HG03108 (cell line): ENCODE results near the gene TENT4B.
A peak's percentile ranks its signal among the peaks of the same experiment; 100 is the strongest.
"Not testable (repeated sequence)": the region's sequence is repeated elsewhere in the genome, so short reads cannot be mapped to it uniquely, and the experiment has no call there.

Source experiments
- ATAC-seq: cut with Tn5 transposase; IDR thresholded peaks from one replicate; pipeline ENCODE4 v1.9.1; 2021; ENCODE audit warnings: moderate library complexity; ENCODE audit not compliant: unreplicated experiment

The TENT4B gene

DNA sequence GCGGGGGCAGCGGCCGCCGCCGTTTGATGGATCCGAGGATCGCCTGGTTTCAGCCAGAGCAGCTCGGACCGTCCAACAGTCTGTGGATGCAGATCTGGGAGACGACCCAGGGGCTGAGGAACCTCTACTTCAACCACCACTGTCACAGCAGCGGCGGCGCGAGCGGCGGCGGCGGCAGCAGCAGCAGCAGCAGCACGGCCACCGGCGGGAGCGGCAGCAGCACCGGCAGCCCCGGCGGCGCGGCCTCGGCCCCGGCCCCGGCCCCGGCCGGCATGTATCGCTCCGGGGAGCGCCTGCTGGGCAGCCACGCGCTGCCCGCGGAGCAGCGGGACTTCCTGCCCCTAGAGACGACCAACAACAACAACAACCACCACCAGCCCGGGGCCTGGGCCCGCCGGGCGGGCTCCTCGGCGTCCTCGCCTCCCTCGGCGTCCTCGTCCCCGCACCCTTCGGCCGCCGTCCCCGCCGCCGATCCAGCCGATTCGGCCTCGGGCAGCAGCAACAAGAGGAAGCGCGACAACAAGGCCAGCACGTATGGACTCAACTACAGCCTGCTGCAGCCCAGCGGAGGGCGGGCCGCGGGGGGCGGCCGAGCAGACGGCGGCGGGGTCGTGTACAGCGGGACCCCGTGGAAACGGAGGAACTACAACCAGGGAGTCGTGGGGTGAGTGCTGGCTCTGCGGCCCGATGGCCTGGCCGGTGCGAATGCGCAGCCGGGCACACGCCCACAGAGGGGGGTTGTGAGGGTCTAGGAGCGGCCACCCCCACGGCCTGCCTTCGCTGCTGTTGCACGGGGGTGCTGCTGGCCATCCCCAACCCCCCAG is 702 bp downstream of the TENT4B start:
- peak; percentile 9 for ATAC-seq

DNA sequence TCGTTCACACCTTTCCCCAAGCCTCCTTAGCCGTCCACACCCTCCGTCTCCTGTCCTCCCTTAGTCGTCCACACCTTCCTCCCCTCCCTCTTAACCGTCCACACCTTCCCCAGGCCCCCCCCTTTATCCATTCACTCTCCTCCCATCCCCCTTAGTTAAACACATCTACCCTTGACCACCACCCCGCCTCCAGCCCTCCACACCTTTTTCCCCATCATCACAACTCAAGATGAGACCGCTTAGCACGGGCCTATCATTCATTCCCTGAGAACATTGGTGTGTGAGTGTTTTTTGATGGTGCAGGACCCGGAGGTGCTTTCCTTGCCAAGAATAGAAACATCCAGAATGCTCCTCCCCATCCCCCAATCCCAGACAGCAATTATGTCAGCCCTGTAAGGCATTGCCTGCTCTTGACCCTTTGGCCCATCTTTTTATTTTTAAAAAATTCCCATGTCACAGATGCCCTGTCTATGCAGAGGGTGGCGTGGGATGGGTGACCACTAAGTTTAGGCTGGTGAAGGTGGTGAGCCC is 1.4 kb downstream of the TENT4B start:
- ATAC-seq: no peak

DNA sequence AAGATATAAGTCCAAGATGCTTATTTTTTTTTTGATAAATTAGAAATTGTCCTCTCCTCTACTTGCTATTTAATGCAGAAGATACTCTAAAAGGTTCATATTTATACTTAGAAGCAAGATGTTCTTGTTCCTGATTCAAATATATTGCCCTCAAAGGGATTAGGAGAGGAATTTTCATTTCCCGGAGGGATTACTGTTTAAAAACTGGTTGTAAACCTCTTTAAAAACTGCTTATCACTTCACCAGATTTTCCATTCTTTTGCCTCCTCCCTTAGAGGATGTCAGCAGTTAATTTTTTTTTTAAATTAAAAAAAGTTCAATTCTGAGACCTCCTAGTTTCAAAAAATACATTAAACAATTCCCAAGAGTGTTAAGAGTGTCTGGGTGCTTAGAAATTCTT is 2.8 kb downstream of the TENT4B start:
- ATAC-seq: no peak

DNA sequence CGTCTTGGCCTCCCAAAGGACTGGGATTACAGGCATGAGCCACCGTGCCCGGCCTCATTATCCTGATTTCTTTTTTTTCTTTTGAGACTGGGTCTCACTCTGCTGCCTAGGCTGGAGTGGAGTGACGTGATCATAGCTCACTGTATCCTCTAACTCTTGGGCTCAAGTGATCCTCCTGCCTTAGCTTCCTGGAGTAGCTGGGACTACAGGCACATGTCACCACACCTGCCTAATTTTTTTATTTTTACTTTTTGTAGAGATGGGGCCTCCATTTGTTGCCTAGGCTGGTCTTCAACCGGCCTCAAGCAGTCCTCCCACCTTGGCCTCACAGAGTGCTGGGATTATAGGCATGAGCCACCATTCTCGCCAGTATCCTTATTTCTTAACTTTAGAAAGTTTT is 3.5 kb downstream of the TENT4B start:
- ATAC-seq: no peak

DNA sequence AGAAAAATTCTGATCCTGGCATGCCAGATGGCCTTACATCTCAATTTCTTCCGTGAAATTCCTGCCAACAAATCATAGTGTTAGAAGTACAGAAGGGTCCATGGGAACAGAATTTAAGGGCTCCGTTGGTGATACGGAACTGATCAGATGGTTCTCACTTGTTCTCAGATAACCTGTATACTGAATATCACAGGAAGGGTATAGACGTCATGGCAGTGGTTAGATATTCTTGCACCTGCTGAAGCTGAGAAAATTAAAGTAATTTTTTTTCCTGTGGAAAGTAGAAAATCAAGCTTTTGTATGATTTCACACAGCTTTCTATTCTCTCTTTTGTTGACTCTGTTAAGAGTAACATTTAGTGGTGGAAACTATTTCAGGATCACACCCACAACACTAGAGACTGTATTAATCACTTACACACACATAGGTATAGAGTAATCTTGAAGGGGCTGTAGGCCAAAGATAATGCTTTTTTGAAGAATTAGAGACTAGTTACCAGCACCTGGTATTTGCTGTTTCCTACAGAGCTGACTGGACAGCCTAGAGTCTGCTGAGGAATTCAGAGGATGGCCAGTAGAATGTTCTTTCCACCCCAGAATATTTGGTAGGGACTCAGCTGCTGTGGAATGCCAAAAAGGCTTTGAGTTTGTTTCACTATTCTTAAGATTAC is 7.5 kb downstream of the TENT4B start:
- ATAC-seq: no peak

DNA sequence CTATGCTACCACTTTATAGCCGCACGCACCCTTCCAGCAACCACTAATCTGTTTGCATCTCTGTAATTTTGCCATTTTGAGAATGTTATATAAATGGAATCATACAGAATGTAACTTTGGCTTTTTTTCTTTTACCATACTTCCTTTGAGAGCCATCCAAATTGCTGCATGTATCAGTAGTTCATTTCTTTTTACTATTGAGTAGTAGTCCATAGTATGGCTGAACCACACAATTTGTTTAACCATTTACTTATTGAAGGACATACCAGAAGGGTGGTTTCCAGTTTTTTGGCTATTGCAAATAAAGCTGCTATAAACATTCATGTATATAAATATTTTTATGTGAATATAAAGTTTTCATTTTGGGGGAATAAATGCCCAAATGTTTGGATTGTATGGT is 8.8 kb downstream of the TENT4B start:
- ATAC-seq: no peak

DNA sequence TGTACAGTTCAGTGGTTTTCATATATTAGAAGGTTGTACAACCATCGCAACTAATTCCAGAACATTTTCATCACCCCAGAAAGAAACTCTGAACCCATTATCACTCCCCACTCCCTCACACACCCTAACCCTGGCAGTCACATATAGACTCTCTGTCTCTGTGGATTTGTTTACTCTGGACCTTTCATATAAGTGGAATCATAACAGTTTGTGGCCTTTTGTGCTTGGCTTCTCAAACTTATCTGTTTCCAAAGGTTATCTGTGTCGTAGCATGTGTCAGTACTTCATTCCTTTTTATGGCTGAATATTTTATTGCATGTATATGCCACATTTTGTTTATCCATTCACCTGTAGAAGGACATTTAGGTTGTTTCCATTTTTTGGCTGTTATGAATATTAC is 12.4 kb downstream of the TENT4B start:
- ATAC-seq: no peak

DNA sequence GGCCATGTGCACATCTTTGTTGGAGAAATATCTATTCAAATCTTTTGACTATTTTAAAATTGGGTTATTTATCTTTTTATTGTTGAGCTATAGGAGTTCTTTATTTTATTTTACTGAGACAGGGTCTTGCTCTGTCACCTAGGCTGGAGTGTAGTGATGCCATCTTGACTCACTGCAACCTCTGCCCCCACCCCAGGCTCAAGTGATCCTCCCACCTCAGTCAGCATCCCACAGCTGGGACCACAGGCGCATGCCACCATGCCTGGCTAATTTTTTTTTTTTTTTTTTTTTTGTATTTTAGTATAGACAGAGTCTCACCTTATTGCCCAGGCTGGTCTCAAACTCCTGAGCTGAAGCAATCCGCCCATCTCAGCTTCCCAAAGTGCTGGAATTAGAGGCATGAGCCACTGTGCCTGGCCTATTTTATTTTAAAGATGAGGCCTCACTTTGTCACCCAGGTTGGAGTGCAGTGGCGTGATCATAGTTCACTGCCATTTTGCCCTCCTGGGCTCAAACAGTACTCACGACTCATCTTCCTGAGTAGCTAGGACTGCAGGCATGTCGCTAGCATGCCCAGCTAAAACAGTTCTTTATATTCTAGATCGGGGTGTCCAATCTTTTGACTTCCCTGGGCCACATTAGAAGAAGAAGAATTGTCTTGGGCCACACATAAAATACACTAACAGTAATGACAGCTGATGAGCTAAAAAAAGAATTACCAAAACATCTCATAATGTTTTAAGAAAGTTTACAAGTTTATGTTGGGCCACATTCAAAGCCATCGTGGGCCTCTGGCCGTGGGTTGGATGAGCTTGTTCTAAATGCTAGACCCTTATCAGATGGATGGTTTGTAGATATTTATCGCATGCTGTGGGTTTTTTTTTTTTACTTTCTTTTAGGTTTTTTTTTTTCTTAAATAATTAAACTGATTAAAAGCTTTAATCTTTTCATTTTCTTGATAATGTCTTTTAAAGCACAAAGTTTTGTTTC is 13.7 kb downstream of the TENT4B start:
- no peak for ATAC-seq

DNA sequence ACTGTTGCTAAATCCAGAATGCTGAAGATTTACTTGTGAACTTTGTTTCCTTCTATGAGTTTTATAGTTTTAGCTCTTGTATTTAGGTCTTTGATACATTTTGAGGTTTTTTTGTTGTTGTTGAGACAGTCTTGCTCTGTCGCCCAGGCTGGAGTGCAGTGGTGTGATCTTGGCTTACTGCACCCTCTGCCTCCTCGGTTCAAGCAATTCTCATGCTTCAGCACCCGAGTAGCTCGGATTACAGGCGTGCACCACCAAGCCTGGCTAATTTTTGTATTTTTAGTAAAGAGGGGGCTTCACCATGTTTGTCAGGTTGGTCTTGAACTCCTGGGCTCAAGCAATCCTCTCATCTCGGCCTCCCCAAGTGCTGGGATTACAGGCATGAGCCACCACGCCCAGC is 14.4 kb downstream of the TENT4B start:
- ATAC-seq: no peak

DNA sequence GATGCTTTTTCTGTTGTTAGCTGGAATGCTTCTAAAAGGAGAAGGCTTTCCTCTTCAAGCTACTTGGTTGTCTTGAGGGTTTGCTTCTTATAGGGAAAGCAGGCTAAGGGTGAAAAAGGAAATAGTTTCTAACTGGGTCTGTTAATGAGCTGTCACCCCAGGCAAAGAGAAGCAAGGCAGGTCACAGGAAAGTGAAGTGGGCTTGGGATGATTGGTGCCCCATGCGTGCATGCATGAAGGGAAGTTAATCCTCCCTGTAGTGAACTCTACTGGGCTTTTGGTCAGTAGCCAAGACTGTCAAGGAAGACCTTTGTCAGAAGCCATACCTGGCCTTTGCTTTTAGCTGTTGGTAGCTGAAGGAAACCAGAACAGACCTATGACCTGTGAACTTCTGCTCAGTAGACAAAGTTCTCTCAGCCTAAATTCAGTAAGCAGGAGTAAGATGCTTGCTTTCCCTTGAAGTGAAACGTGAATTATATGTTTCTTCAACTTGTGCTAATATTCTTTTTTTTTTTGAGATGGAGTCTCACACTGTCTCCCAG is 16.5 kb downstream of the TENT4B start:
- ATAC-seq: no peak

DNA sequence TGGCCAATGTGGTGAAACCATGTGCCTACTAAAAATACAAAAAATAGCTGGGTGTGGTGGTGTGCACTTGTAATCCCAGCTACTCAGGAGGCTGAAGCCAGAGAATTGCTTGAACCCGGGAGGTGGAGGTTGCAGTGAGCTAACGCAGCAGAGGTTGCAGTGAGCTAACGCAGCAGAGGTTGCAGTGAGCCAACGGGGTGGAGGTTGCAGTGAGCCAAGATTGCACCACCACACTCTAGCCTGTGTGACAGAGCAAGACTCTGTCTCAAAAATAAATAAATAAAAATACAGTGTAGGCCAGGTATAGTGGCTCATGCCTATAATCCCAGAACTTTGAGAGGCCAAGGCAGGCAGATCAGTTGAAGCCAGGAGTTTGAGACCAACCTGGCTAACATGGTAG is 18.7 kb downstream of the TENT4B start:
- ATAC-seq: not testable (repeated sequence)

DNA sequence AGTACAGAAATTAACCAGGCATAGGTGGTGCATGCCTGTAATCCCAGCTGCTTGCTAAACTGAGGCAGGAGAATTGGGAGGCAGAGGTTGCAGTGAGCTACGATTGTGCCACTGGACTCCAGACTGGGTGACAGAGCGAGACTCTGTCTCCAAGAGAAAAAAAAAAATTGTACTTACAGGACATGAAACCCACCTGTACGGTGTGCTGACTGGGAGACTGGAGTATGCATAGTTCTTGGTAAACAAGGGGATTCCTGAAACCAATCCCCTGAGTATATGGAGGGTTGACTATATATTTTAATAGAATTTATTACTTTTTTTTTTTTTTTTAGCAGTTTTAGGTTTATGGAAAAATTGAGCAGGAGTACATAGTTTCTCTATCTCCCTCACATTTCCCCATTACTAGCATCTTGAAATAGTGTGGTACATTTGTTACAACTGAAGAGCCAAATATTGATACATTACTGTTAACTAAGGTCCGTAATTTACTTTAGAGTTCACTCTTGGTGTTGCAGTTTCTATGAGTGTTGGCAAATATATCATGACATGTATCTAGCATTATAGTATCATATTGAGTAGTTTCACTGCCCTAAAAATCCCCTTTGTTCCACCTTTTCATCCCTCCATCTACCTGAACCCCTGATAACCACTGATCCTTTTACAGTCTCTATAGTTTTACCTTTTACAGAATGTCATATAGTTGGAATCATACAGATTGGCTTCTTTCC is 19.3 kb downstream of the TENT4B start:
- no peak for ATAC-seq

DNA sequence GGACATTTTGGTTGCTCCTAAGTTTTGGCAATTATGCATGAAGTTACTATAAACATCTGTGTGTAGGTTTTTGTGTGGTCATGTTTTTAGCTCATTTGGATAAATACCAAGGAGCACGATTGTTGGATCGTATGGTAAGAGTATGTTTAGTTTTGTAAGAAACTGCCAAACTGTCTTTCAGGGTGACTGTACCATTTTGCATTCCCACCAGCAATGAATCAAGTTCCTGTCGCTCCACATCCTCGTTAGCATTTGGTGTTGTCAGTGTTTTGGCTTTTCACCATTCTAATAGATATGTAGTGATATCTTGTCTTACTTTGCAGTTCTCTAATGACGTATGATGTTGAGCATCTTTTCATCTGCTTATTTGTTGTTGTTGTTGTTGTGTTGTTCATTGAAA is 20.2 kb downstream of the TENT4B start:
- ATAC-seq: no peak

DNA sequence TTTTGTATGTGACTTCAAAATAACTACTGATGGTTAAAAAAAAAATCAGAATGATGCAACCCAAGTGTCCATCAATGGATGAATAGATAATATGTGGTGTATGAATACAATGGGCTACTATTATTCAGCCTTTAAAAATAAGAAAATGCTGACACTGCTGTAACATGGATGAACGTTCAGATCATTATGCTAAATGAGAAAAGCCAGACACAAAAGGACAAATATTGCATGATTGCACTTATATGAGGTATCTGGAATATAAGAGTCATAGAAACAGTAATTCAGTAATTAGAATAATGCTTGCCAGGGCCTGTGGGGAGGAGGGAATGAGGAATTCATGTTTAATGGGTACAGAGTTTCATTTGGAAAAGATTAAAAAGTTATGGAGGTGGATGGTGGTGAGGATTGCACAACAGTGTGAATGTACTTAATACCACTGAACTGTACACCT is 25.4 kb downstream of the TENT4B start:
- ATAC-seq: no peak

DNA sequence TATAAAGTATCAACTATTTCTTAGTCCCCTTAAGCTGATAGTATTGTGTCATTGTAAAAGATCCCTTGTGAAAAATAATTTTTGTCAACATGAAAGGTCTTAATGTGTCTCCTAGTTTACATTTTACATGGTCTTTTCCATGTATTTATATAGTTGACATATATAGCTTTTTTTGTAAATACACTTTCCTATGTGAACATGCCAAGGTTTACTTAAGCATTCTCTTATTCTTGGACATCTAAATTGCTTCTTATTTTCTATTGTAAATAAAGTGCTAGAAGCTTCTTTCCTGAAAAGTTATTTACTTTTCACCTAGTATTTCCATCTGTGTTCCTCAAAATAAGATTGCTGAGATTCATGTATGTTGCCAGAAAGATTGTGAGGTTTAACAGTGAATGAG is 29.3 kb downstream of the TENT4B start:
- ATAC-seq: no peak

DNA sequence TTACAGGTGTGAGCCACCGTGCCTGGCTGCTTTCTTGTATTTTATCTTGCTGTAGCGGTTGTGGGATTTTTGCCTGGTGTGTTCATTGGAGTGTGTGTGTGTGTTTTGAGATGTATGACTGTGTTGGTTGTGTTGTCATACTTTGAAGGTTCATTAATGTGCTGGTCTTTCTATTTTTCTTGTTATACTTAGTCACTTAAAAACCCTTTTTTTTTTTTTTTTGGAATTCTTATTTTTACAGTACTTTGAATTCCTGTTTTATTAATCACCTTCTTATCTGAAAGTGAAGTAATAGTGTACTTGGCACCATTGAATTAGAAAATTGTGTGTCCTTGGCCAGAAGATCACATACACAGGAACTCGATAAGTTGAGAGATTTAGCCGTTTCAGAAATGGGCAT is 30.2 kb downstream of the TENT4B start:
- ATAC-seq: no peak

DNA sequence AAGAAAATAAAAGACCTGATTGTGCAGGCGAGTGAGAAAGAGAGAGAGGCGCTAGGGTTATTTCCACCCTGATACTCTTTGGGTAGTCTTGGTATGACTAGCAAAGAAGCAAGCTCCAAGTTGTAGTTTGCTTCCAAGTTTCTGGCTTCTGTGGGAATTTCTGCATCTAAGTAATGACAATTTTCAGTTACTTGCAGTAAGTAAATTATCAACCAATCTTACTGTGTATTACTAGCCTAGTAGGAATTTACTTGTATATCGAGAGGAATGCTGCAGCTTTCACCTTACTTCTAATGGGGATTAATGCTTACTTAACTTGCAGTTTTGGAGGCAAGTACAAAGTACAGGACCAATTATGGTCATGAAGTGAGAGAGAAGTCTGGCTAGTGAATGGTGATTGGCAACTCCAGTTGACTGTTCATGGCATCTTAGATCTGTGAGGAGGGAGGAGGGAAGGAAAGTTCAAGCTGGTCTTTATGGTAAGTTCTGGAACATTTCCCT is 31.9 kb downstream of the TENT4B start:
- no peak for ATAC-seq

DNA sequence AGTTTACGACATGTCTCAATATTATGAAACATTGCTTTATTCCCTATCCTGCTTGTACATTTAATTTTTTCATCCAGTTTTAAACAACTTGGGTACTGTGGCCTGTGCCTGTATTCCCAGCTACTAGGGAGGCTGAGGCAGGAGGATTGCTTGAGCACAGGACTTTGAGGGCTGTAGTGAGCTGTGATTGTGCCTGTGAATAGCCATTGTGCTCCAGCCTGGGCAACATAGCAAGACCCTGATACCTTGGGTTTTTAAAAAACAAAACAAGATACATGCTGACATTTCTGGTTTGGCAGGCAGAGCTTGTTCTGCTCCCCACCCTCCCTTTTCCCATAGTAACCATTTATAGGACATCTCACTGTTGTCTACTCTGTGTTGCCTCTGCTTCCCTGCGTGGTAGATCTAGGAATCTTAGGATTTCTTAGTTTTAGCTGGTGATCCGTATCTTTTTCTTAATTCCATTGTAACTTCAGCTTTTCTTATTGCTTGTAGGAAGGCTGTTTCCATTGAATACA is 35.6 kb downstream of the TENT4B start:
- ATAC-seq: no peak

DNA sequence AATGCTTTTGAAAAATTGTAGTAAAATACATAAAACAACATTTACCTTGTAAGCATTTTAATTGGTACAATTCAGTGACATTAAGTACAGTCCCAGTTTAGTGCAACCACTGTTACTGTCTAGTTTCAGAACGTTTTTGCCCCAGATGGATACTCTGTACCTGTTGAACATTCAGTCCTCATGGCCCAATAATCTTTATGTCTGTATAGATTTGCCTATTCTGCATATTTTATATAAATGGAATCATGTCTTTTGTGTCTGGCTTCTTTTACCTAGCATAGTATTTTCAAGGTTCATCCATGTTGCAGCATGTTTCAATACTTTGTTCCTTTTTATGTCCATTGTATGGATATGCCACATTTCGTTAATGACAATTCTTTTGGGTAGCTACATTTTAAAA is 37.2 kb downstream of the TENT4B start:
- ATAC-seq: no peak
